ENCODE measurements around the gene SHFL. TPM values are rescaled to one million over a fixed set of nuclear protein-coding genes. Genes with fewer than 3 reads are reported as not detected.

SHFL gene
- total and polyA plus RNA-seq, 2 of the 4 experiments (the other 2 are of a cell fraction), result 9.0 to 32.1 TPM

- Histone ChIP-seq H3K4ac (ENCODE audit: low read depth, low read length) (no peak overlapping the region), H2BK20ac (ENCODE audit: low read depth, low read length) (no peak overlapping the region), H3K36me3 (ENCODE audit: control insufficient read depth, insufficient read depth, low read length) (peaks cover 31% of the 10 kb centered on the region; the same call in 1 of the 2 replicates), H3K56ac (ENCODE audit: extremely low read depth, insufficient read depth, low read length) (no peak overlapping the region), H3K4me1 (ENCODE audit: control insufficient read depth, insufficient read depth, low read length) (no peaks in the 10 kb centered on the region), H3K9ac (ENCODE audit: low read depth, low read length) (no peak overlapping the region), H3K4me3 (ENCODE audit: insufficient read depth, low read depth, low read length) (no peak overlapping the region), H4K5ac (ENCODE audit: low read depth, low read length) (no peak overlapping the region), H4K91ac (ENCODE audit: insufficient read depth, low read depth, low read length) (no peak overlapping the region), H3K9me3 (ENCODE audit: control insufficient read depth, insufficient read depth, low read length) (no peaks in the 10 kb centered on the region), H2AFZ (replicated peaks; ENCODE audit: low read length, poor library complexity) (peak overlapping the region; percentile 32), H2AK9ac (replicated peaks; ENCODE audit: low read depth, low read length, poor library complexity) (no peak overlapping the region), H3K9me1 (ENCODE audit: insufficient read depth, low read length) (peaks cover 13% of the 10 kb centered on the region; the same call in 1 of the 2 replicates), H3K23ac (ENCODE audit: low read depth, low read length) (no peak overlapping the region), H2BK15ac (ENCODE audit: low read depth, low read length) (no peak overlapping the region), H3K79me1 (ENCODE audit: low read depth in 1 of 2, low read length in 2 of 2) (peaks cover 3 to 24% of the 10 kb centered on the region in 2 experiments; a peak in 3 of 4 replicates), H3K18ac (ENCODE audit: low read depth, low read length) (no peak overlapping the region), H2AK5ac (ENCODE audit: low read depth, low read length) (no peak overlapping the region), H2BK120ac (ENCODE audit: low read depth, low read length) (no peak overlapping the region), H2BK5ac (ENCODE audit: low read depth, low read length, poor library complexity, severe bottlenecking) (no peak overlapping the region), H3K14ac (replicated peaks; ENCODE audit: low read depth, low read length) (no peak overlapping the region), H3K4me2 (ENCODE audit: low read depth, low read length) (no peak overlapping the region), H3K27me3 (ENCODE audit: control insufficient read depth, insufficient read depth, low read length) (no peaks in the 10 kb centered on the region), H4K8ac (ENCODE audit: low read depth in 2 of 2, low read length in 2 of 2) (no peak overlapping the region), H4K20me1 (ENCODE audit: insufficient read depth, low read length) (no peaks in the 10 kb centered on the region), H3K27ac (ENCODE audit: insufficient read depth, low read length) (no peak overlapping the region)
- POLR2A ChIA-PET (ENCODE audit: unreplicated experiment), result no interaction called here
- ATAC-seq (ENCODE audit: low read depth) (no peak), DNase-seq (no peak)
- no TSS peak for BruUV-seq (replicated peaks)
- WGBS, 2 experiments (ENCODE audit: extremely low coverage in 2 of 2, insufficient read length in 1 of 2), result 85% methylated on average over 12 of the region's 15 CpGs; no CpG with 5 or more reads in 1 of the 2 experiments
- CTCF ChIA-PET, result no interaction called here
- intact Hi-C loops (cut with micrococcal nuclease), result no loop called here
- TF ChIP-seq USF2 (IDR thresholded peaks at IDR 0.05; ENCODE audit: low read depth, low read length) (no peak), ELK1 (IDR thresholded peaks at IDR 0.05; ENCODE audit: borderline replicate concordance, low read depth, low read length) (no peak), CTCF (conservative IDR thresholded peaks at IDR 0.05; ENCODE audit: low read depth, low read length) (no peak), RFX5 (IDR thresholded peaks at IDR 0.05; ENCODE audit: low read depth, low read length) (no peak), NFE2L2 (IDR thresholded peaks at IDR 0.05; ENCODE audit: low read depth, low read length) (no peak), FOS (IDR thresholded peaks at IDR 0.05; ENCODE audit: low read depth, low read length) (no peak), CHD1 (IDR thresholded peaks at IDR 0.05; ENCODE audit: low read depth, low read length) (no peak), MAZ (IDR thresholded peaks at IDR 0.05; ENCODE audit: borderline replicate concordance, low read depth, low read length) (no peak), MAFK (IDR thresholded peaks at IDR 0.05; ENCODE audit: low read depth, low read length) (no peak), CEBPB (IDR thresholded peaks at IDR 0.05; ENCODE audit: low read depth, low read length) (no peak)
- in situ Hi-C loops (cut with MboI; ENCODE audit: low sequenced_read_pairs), result no loop called here
- dilution Hi-C loops (cut with HindIII; ENCODE audit: low sequenced_read_pairs, unreplicated experiment), result no loop called here
These were observed 3.8 kb downstream of the SHFL start for GRCh38 chr19:10089801-10090375.

Measured in IMR-90 (cell line).